A549 (cell line): ENCODE measurements around the gene CD209. TPM values are rescaled to one million over a fixed set of nuclear protein-coding genes. Genes with fewer than 3 reads are reported as not detected.

Source experiments
- ATAC-seq, 2 experiments: fragments of 200-7000 bp in 1 of 2; fragments of >200 bp in 1 of 2; cut with Nextera tagmentation in 1 of 2; cut with Tn5 transposase in 1 of 2; 3 replicates each; pipeline versions ENCODE4 v1.8.0 to v1.9.1; 2018 to 2020; ENCODE audit warnings: mild to moderate bottlenecking in 1 of 2, moderate library complexity in 1 of 2
- CTCF ChIA-PET: fragments of 300-600 bp; sonication (Branson Sonifier 250); formaldehyde crosslinking; extraction: SDS; loops from one replicate; lab custom pipeline; 2021; ENCODE audit warnings: antibody characterized with exemption, inconsistent platforms; lab: Yijun Ruan, JAX
- POLR2A ChIA-PET: fragments of 350-600 bp; formaldehyde crosslinking; extraction: SDS; loops from one replicate; lab custom pipeline; 2021; ENCODE audit warnings: antibody characterized with exemption, inconsistent platforms; lab: Yijun Ruan, JAX
- DNase-seq, 2 experiments: peaks; one replicate each; pipeline versions ENCODE4 v3.0.0 to v3.0.0-alpha.2; 2011 to 2016; ENCODE audit warnings: low read depth in 1 of 2, low spot score in 1 of 2
- FAIRE-seq: peaks from 2 replicates; lab custom pipeline; 2011; peaks lifted over from hg19 to GRCh38; lab: Jason Lieb, UNC
- H3K27ac ChIP-seq, 2 experiments: fragments of >200 bp; sonication (Bioruptor Twin); formaldehyde crosslinking; 3 replicates each; pipeline ENCODE4 v1.5.1; 2016 to 2017
- H3K4me1 ChIP-seq: fragments of >200 bp; sonication (Bioruptor Twin); formaldehyde crosslinking; 3 replicates; pipeline ENCODE4 v1.6.1; 2016
- H3K4me2 ChIP-seq: fragments of >200 bp; sonication (Bioruptor Twin); formaldehyde crosslinking; 3 replicates; pipeline ENCODE4 v1.6.1; 2016
- H3K4me3 ChIP-seq: fragments of >200 bp; sonication (Bioruptor Twin); formaldehyde crosslinking; 3 replicates; pipeline ENCODE4 v1.5.1; 2016
- H3K9me3 ChIP-seq: fragments of >200 bp; sonication (Bioruptor Twin); formaldehyde crosslinking; 3 replicates; pipeline ENCODE4 v1.6.1; 2016
- ATOH8 ChIP-seq: fragments of 250-450 bp; sonication (Bioruptor Pico); IDR thresholded peaks from 2 replicates; pipeline ENCODE4 v1.5.0; 2020; ENCODE audit warnings: low read depth, mild to moderate bottlenecking, moderate library complexity
- BHLHE40 ChIP-seq: IDR thresholded peaks from 2 replicates; pipeline ENCODE4 v1.6.1; 2012; ENCODE audit warnings: low read depth, low read length, inconsistent platforms
- CHD2 ChIP-seq: fragments of 150-350 bp; IDR thresholded peaks from 2 replicates; pipeline ENCODE4 v1.6.1; 2014; ENCODE audit warnings: low read length; ENCODE audit not compliant: partially characterized antibody
- CHD4 ChIP-seq: fragments of 200-600 bp; sonication (generic); IDR thresholded peaks from 2 replicates; pipeline ENCODE4 v1.6.1; 2016; ENCODE audit warnings: antibody characterized with exemption, mild to moderate bottlenecking, borderline replicate concordance
- EHF ChIP-seq: fragments of 250-450 bp; sonication (Bioruptor Pico); IDR thresholded peaks from 2 replicates; pipeline ENCODE4 v1.5.0; 2020; ENCODE audit warnings: mild to moderate bottlenecking
- EHMT2 ChIP-seq: fragments of 200-600 bp; sonication (generic); IDR thresholded peaks from 2 replicates; pipeline ENCODE4 v1.6.1; 2016; ENCODE audit warnings: antibody characterized with exemption, low read depth, mild to moderate bottlenecking, moderate library complexity
- HDAC2 ChIP-seq: fragments of 200-600 bp; sonication (generic); IDR thresholded peaks from 2 replicates; pipeline ENCODE4 v1.6.1; 2016
- HOXA7 ChIP-seq: fragments of 250-450 bp; sonication (Bioruptor Pico); IDR thresholded peaks from 2 replicates; pipeline ENCODE4 v1.5.0; 2020; ENCODE audit warnings: mild to moderate bottlenecking, moderate library complexity
- JUNB ChIP-seq: fragments of >200 bp; sonication (Bioruptor Twin); formaldehyde crosslinking; IDR thresholded peaks from 2 replicates; pipeline ENCODE4 v1.6.1; 2016
- KDM1A ChIP-seq: fragments of 200-600 bp; sonication (generic); IDR thresholded peaks from 2 replicates; pipeline ENCODE4 v1.6.1; 2016; ENCODE audit warnings: low read depth, mild to moderate bottlenecking
- MAFK ChIP-seq: fragments of 450-650 bp; IDR thresholded peaks from 2 replicates; pipeline ENCODE4 v1.6.1; 2014; ENCODE audit not compliant: partially characterized antibody
- RFX5 ChIP-seq: fragments of 450-650 bp; IDR thresholded peaks from 2 replicates; pipeline ENCODE4 v1.7.1; 2014; ENCODE audit warnings: antibody characterized with exemption, mild to moderate bottlenecking, moderate library complexity
- SREBF2 ChIP-seq: fragments of 450-650 bp; IDR thresholded peaks from 2 replicates; pipeline ENCODE4 v1.6.1; 2014; ENCODE audit warnings: mild to moderate bottlenecking, moderate library complexity
- TP53 ChIP-seq: fragments of 250-450 bp; sonication (Bioruptor Pico); IDR thresholded peaks from 2 replicates; pipeline ENCODE4 v1.5.0; 2021; ENCODE audit warnings: mild to moderate bottlenecking, moderate library complexity
- ZC3H11A ChIP-seq: fragments of 450-650 bp; IDR thresholded peaks from 2 replicates; pipeline ENCODE4 v1.6.1; 2014; ENCODE audit warnings: antibody characterized with exemption, mild to moderate bottlenecking
- ZFP36 ChIP-seq: fragments of 450-650 bp; IDR thresholded peaks from 2 replicates; pipeline ENCODE4 v1.6.1; 2014; ENCODE audit warnings: borderline replicate concordance; ENCODE audit not compliant: partially characterized antibody
- WGBS: methylation state at CpG from one replicate; pipeline ENCODE4 v1.1.6; 2017; ENCODE audit errors: missing lambda C conversion rate; 5-methylcytosine and 5-hydroxymethylcytosine counted together
- polyA plus RNA-seq, 4 experiments: library from polyadenylated mRNA; depleted of rRNA in 3 of 4; stranded (reverse); fragments of >200 nt; fragmentation: RNase III in 1 of 4; extraction: RNeasy Plus Mini Kit Qiagen cat#74134 plus additional on column Dnase treatment in 1 of 4; gene quantifications; 2 replicates in 3 of 4; 3 replicates in 1 of 4; pipeline ENCODE4 v1.2.3, GENCODE V29; 2011 to 2017
- TF ChIP-seq, protein P1 (sequence below): fragments of 450-650 bp; IDR thresholded peaks from 2 replicates; pipeline ENCODE4 v1.6.1; 2014; ENCODE audit warnings: antibody characterized with exemption
- TF ChIP-seq, protein P2 (sequence below): fragments of 250-450 bp; sonication (Bioruptor Pico); IDR thresholded peaks from 2 replicates; pipeline ENCODE4 v1.5.0; 2021; ENCODE audit warnings: mild to moderate bottlenecking, moderate library complexity, borderline replicate concordance
- TF ChIP-seq, protein P3 (sequence below): fragments of >200 bp; sonication (Bioruptor Twin); formaldehyde crosslinking; IDR thresholded peaks from 3 replicates; pipeline ENCODE4 v1.5.1; 2016
- TF ChIP-seq, protein P4 (sequence below): IDR thresholded peaks from 2 replicates; pipeline ENCODE4 v1.6.1; 2012

The CD209 gene
- polyA plus RNA-seq, 2 of the 4 experiments (the other 2 are of a cell fraction) = not detected

DNA sequence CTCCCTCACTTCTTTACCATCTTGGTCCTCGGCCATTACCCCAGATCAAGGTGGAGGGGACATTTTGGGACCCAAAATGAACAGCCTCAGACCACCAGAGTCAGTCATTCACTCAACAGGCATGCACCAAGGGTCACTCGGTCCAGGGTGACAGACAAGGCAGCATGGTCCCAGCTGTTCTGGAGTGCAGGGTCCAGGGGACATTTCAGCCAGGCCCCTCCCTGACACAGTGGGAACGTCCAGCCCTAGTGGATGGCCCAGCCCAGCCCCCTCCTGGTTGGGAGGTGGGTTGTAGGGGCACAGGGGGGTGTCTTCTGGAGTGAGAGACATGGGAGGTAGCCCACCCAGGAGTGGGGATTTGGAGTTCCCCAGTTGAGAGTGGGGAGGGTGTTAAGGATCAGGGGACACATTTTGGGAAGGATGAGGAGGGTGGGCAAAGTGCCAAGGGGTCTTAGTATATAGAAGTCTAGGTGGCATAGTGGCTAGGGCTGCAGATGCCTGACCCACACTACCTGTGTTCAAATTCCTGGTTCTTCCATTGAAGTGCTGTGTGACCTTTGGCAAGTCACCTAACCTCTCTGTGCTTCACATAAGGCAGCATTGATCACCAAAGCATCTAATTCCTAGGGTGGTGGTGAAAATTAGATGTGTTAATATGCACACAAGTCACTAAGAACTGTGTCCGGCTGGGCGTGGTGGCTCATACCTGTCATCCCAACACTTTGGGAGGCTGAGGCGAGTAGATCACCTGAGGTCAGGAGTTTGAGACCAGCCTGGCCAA lies 42.9 kb downstream of the CD209 start:
- DNase-seq = no peak
- WGBS = 52% methylated on average over 3 of the region's 6 CpGs
- no peak for FAIRE-seq
- no peak for TF ChIP-seq TP53
- TF ChIP-seq MAFK = no peak
- TF ChIP-seq RFX5 = no peak
- TF ChIP-seq BHLHE40 = no peak
- TF ChIP-seq EHMT2 = no peak
- peak; percentile 79 for TF ChIP-seq ZFP36
- TF ChIP-seq HDAC2 = 0 out of 2 replicates have a peak, but pooled peaks have one; percentile 26
- TF ChIP-seq SREBF2 = no peak
- CTCF ChIA-PET = no interaction called here
- Histone ChIP-seq H3K4me3 (no peak overlapping the region), H3K4me2 (no peak overlapping the region), H3K9me3 (no peaks in the 10 kb centered on the region), H3K27ac (no peak overlapping the region), H3K4me1 (no peaks in the 10 kb centered on the region)
- ATAC-seq = no peak
- POLR2A ChIA-PET = no interaction called here

DNA sequence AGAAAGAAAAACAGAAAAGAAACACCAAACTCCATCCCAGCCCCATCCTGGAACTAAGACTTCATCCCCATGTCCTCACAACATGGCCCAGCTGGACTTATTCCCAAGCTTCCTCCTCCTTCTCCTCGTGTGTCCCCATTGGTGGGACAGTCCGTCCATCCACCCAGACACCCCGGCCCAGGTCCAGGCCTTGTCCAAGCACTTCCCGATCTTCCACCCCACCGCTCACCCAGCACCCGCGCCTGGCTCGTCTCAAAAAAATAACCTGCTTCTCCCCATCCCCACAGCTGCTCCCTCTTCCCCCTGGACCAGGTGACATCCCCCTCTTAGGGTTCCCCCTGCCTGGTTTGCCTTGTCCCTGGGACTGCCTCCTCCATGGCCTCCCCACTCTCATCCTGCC lies 44.0 kb downstream of the CD209 start:
- Histone ChIP-seq H3K4me3 (no peak overlapping the region), H3K4me2 (no peak overlapping the region), H3K27ac (no peak overlapping the region), H3K4me1 (no peaks in the 10 kb centered on the region), H3K9me3 (no peaks in the 10 kb centered on the region)
- peak in 1 of 2 experiments; percentile 27 for DNase-seq
- ChIA-PET POLR2A (interaction anchor here (0.6 kb wide), 1 partner anchor 566 kb away, joined by 3 read pairs; no protein-coding TSS in a partner anchor), CTCF (interaction anchor here (1.2 kb wide), 1 partner anchor 135 kb away, joined by 3 read pairs; no protein-coding TSS in a partner anchor)
- TF ChIP-seq, protein P1, sequence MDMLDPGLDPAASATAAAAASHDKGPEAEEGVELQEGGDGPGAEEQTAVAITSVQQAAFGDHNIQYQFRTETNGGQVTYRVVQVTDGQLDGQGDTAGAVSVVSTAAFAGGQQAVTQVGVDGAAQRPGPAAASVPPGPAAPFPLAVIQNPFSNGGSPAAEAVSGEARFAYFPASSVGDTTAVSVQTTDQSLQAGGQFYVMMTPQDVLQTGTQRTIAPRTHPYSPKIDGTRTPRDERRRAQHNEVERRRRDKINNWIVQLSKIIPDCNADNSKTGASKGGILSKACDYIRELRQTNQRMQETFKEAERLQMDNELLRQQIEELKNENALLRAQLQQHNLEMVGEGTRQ = no peak
- no peak for TF ChIP-seq KDM1A
- ATAC-seq = 0 out of 6 replicates have a peak, but pooled peaks of 1 of the 2 experiments have one; percentile 24
- 68% methylated on average over 8 of the region's 8 CpGs for WGBS
- no peak for FAIRE-seq

DNA sequence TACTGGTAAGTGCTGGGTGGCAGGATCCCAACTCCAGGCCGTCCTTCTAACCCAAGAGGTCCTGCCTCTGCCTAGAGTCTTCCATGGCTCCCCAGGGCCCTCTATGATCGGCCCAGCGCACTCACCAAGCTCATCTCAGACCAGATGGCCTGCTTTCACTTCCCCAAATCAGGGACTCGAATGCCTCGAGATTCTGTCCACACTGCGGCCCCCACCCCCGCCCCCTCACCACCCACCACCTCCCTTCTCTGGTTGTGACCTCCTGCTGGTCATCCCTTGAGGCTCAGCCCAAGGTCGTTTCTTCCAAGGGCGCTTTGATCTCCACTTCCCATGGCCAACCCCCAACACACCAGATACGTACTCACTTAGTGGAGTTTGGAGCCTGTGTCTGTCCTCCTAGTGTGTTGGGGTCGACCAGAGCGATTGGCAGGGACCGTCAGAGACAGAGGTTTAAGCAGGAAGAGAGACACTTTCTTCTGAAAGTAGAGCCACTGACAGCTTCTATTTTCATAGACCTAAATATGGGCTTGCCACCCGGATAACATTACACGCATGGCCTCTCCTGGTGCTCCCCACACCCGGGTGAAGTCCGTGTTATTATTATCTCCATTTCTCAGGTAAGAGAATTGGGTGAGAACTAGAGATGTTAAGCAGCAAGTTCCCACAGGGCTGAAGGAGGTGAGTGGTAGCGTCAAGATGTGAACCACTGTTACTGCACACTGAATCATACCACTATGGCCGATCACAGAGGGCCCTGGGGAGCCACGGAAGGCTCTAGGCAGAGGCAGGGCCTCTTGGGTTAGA lies 45.5 kb downstream of the CD209 start, which contains the start of gene FCER2:
FCER2 (minus strand) TSS at position 478 of the 804 bp plus-strand sequence. CDS start 2,371 bp downstream, outside the sequence.
- Histone ChIP-seq H3K4me2 (no peak within 1 kb of the TSS), H3K27ac (no peak within 1 kb of the TSS), H3K4me3 (no peak within 1 kb of the TSS), H3K9me3 (no peaks in the 10 kb centered on the region)
- ChIA-PET POLR2A (no interaction called here), CTCF (no interaction called here)
- WGBS = 34% methylated on average over 17 of the region's 20 CpGs
- DNase-seq (no peak), FAIRE-seq (no peak)
- TF ChIP-seq TP53 (no peak), ZFP36 (peak; percentile 27), CHD4 (no peak)
- TF ChIP-seq, all 56 proteins: peak for 1
- no peaks in the 10 kb centered on the region for H3K4me1 ChIP-seq
- ATAC-seq = no peak

DNA sequence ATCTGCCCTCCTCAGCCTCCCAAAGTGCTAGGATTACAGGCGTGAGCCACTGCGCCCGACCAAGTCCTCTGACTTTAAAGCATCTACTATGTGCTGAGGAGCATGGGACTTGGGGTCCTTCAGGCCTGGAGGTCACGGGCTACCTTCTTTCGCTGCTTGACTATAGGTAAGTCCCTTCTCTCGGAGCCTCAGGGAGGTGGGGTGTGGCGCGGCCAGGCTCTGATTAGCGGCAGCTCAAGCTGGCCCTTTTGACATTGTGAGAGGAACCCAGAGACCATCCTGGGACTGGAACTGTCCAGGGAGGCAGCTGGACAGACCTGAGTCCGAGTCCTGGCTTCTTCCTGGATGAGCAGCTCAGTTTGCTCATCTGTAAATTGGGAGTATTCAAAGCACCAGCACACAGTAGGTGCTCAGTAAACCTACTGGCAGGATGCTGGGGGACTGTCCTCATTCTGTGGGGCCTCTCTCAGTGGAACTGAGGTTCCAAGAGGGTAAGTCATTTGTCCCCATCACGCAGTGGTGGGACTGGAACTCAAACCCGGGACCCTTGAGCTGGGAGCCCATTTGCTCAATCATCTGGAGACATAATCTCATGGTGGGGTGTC lies 46.2 kb downstream of the CD209 start:
- H3K4me1 ChIP-seq = no peaks in the 10 kb centered on the region
- no peak overlapping the region for H3K27ac ChIP-seq
- CTCF ChIA-PET = no interaction called here
- WGBS = 100% methylated on average over 1 of the region's 12 CpGs
- ATAC-seq (no peak), FAIRE-seq (no peak), DNase-seq (no peak)
- H3K4me2 ChIP-seq = no peak overlapping the region
- no peaks in the 10 kb centered on the region for H3K9me3 ChIP-seq
- TF ChIP-seq ATOH8 (CRISPR knock-in tag) (no peak), HOXA7 (CRISPR knock-in tag) (no peak), CHD2 (no peak), ZC3H11A (no peak), HDAC2 (no peak), JUNB (no peak), EHF (CRISPR knock-in tag) (no peak)
- TF ChIP-seq, protein P2, sequence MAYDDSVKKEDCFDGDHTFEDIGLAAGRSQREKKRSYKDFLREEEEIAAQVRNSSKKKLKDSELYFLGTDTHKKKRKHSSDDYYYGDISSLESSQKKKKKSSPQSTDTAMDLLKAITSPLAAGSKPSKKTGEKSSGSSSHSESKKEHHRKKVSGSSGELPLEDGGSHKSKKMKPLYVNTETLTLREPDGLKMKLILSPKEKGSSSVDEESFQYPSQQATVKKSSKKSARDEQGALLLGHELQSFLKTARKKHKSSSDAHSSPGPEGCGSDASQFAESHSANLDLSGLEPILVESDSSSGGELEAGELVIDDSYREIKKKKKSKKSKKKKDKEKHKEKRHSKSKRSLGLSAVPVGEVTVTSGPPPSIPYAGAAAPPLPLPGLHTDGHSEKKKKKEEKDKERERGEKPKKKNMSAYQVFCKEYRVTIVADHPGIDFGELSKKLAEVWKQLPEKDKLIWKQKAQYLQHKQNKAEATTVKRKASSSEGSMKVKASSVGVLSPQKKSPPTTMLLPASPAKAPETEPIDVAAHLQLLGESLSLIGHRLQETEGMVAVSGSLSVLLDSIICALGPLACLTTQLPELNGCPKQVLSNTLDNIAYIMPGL (CRISPR knock-in tag) = no peak
- TF ChIP-seq, protein P3, sequence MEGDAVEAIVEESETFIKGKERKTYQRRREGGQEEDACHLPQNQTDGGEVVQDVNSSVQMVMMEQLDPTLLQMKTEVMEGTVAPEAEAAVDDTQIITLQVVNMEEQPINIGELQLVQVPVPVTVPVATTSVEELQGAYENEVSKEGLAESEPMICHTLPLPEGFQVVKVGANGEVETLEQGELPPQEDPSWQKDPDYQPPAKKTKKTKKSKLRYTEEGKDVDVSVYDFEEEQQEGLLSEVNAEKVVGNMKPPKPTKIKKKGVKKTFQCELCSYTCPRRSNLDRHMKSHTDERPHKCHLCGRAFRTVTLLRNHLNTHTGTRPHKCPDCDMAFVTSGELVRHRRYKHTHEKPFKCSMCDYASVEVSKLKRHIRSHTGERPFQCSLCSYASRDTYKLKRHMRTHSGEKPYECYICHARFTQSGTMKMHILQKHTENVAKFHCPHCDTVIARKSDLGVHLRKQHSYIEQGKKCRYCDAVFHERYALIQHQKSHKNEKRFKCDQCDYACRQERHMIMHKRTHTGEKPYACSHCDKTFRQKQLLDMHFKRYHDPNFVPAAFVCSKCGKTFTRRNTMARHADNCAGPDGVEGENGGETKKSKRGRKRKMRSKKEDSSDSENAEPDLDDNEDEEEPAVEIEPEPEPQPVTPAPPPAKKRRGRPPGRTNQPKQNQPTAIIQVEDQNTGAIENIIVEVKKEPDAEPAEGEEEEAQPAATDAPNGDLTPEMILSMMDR = no peak
- TF ChIP-seq, protein P4, sequence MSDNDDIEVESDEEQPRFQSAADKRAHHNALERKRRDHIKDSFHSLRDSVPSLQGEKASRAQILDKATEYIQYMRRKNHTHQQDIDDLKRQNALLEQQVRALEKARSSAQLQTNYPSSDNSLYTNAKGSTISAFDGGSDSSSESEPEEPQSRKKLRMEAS = no peak
- POLR2A ChIA-PET = no interaction called here
- no peak overlapping the region for H3K4me3 ChIP-seq
